NCI-H1092 treated with DMSO at 0.1 percent for 48 hours (cell line): ENCODE data around the gene TBC1D22A.
"Not testable (repeated sequence)": the region's sequence is repeated elsewhere in the genome, so short reads cannot be mapped to it uniquely, and the experiment has no call there.

Experiments
- DNase-seq: peaks from one replicate; lab custom pipeline; 2025; lab: John Stamatoyannopoulos, UW

TBC1D22A gene

GRCh38 chr22:47123827-47124442, 361.5 kb downstream of the TBC1D22A start:
- DNase-seq: no peak

GRCh38 chr22:47124451-47124881, 362.0 kb downstream of the TBC1D22A start:
- no peak for DNase-seq

GRCh38 chr22:47124961-47125360, 362.5 kb downstream of the TBC1D22A start:
- no peak for DNase-seq

- no peak for DNase-seq
Observed at GRCh38 chr22:47125603-47126002, 363.2 kb downstream of the TBC1D22A start.

GRCh38 chr22:47126344-47126811, 363.9 kb downstream of the TBC1D22A start:
- DNase-seq: no peak

- DNase-seq: no peak
Observed at GRCh38 chr22:47127441-47127871, 365.0 kb downstream of the TBC1D22A start.

- no peak for DNase-seq
Observed at GRCh38 chr22:47128216-47128615, 365.8 kb downstream of the TBC1D22A start.

GRCh38 chr22:47128622-47129215, 366.3 kb downstream of the TBC1D22A start:
- no peak for DNase-seq

GRCh38 chr22:47129902-47130635, 367.6 kb downstream of the TBC1D22A start:
- no peak for DNase-seq

GRCh38 chr22:47130883-47131631, 368.6 kb downstream of the TBC1D22A start:
- no peak for DNase-seq

- no peak for DNase-seq
Observed at GRCh38 chr22:47131632-47132427, 369.4 kb downstream of the TBC1D22A start.

- DNase-seq: no peak
Observed at GRCh38 chr22:47132428-47132825, 370.0 kb downstream of the TBC1D22A start.

GRCh38 chr22:47133061-47133969, 370.9 kb downstream of the TBC1D22A start:
- DNase-seq: no peak

- DNase-seq: no peak
Observed at GRCh38 chr22:47134222-47134621, 371.8 kb downstream of the TBC1D22A start.

GRCh38 chr22:47135338-47135737, 372.9 kb downstream of the TBC1D22A start:
- DNase-seq: no peak

GRCh38 chr22:47136050-47136449, 373.6 kb downstream of the TBC1D22A start:
- no peak for DNase-seq

- DNase-seq: no peak
Observed at GRCh38 chr22:47136671-47137070, 374.2 kb downstream of the TBC1D22A start.

GRCh38 chr22:47139013-47139789, 376.8 kb downstream of the TBC1D22A start:
- DNase-seq: no peak

- no peak for DNase-seq
Observed at GRCh38 chr22:47139790-47140119, 377.3 kb downstream of the TBC1D22A start.

- not testable (repeated sequence) for DNase-seq
Observed at GRCh38 chr22:47140975-47141374, 378.5 kb downstream of the TBC1D22A start.
